Measurements from ENCODE around the gene CSMD2. TPM values are rescaled to one million over a fixed set of nuclear protein-coding genes. Genes with fewer than 3 reads are reported as not detected.

CSMD2 gene
- total and polyA plus RNA-seq, 2 of the 8 experiments (the other 6 are each of a cell fraction or from before 2014, with no cell fraction given) = 7.0 to 14.7 TPM

DNA sequence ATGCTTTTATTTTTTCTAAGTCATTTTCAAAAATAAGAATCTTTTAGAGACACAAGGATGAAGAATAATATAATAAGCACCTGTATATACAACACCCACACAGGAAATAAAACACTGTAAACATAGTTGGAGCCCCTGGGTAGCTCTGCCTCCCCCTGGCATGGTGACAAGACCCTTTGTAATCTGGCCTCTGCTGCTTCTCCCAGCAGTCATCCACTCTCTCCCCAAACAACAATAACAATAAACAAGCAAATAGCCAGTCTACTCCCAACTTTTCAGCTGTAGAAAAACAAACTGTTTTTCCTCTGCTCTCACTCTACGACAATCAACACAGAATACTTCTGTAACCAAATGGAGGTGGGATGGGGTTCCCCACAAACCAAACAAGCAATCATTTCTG is 110.1 kb downstream of the CSMD2 start:
- H4K5ac ChIP-seq (ENCODE audit: insufficient read length, low read depth, low read length) = no peak overlapping the region
- no peak overlapping the region for H2BK12ac ChIP-seq (ENCODE audit: low read depth, low read length)
- peaks cover 8 to 14% of the 10 kb centered on the region in 2 experiments for H4K20me1 ChIP-seq (replicated peaks in 1 of 2; ENCODE audit: control insufficient read depth in 1 of 2, insufficient read depth in 2 of 2, low read length in 2 of 2)
- no peak overlapping the region for H4K91ac ChIP-seq (replicated peaks; ENCODE audit: insufficient read length, low read length)
- no peak overlapping the region for H2BK5ac ChIP-seq (ENCODE audit: low read depth, low read length)
- H3K23me2 ChIP-seq (ENCODE audit: low read depth, low read length) = no peaks in the 10 kb centered on the region
- H3K27me3 ChIP-seq (replicated peaks in 1 of 4; ENCODE audit: control insufficient read depth in 3 of 4, extremely low read depth in 1 of 4, insufficient read depth in 3 of 4, low read length in 3 of 4) = no peaks in the 10 kb centered on the region
- no peak overlapping the region for H2BK15ac ChIP-seq (ENCODE audit: low read length)
- peaks cover 12% of the 10 kb centered on the region for H3K79me1 ChIP-seq (ENCODE audit: low read depth, low read length)
- no peak overlapping the region for H2AK5ac ChIP-seq (ENCODE audit: low read depth, low read length)
- no peak overlapping the region for H3K56ac ChIP-seq (replicated peaks; ENCODE audit: insufficient read length, low read depth, low read length)
- H3K27ac ChIP-seq (ENCODE audit: low read depth, low read length) = no peak overlapping the region
- no peak for FAIRE-seq
- H3K14ac ChIP-seq (ENCODE audit: insufficient read length) = no peak overlapping the region
- H2BK20ac ChIP-seq (ENCODE audit: low read length) = no peak overlapping the region
- H2AFZ ChIP-seq (ENCODE audit: low read length) = no peak overlapping the region
- 86% methylated on average over 1 of the region's 1 CpG; no CpG with 5 or more reads in 1 of the 2 experiments for WGBS, 2 experiments (ENCODE audit: extremely low coverage in 1 of 2, insufficient coverage in 1 of 2, insufficient read length in 1 of 2, insufficient replicate concordance in 2 of 2, low coverage in 1 of 2, low lambda C conversion rate in 2 of 2, missing lambda C conversion rate in 1 of 2)
- H3K9me3 ChIP-seq (ENCODE audit: insufficient read depth in 2 of 2, low read depth in 1 of 2, low read length in 1 of 2) = peaks cover 8 to 11% of the 10 kb centered on the region in 2 experiments
- H3K18ac ChIP-seq (ENCODE audit: extremely low read depth, low read length) = no peak overlapping the region
- ChIA-PET CTCF (ENCODE audit: partially characterized antibody) (interaction anchor here (1.2 to 1.5 kb wide), 2 partner anchors 13 to 52 kb away, joined by 3 to 4 read pairs; no protein-coding TSS in a partner anchor), POLR2A (ENCODE audit: partially characterized antibody) (no interaction called here)
- H3K9ac ChIP-seq (replicated peaks in 1 of 4; ENCODE audit: extremely low read depth in 1 of 4, low read depth in 3 of 4, low read length in 3 of 4) = no peak overlapping the region
- H3K4me2 ChIP-seq (ENCODE audit: insufficient read depth in 1 of 2, low read depth in 2 of 2, low read length in 2 of 2) = no peak overlapping the region
- no peak overlapping the region for H4K8ac ChIP-seq (ENCODE audit: extremely low read depth, insufficient read depth, low read length)
- H3K36me3 ChIP-seq (ENCODE audit: control insufficient read depth in 2 of 4, insufficient read depth in 4 of 4, low read length in 3 of 4) = peaks cover 0 to 10% (median 0%) of the 10 kb centered on the region in 4 experiments; a peak in 2 of 8 replicates
- H3K4me1 ChIP-seq (replicated peaks in 1 of 4; ENCODE audit: control insufficient read depth in 3 of 4, insufficient read depth in 4 of 4, low read length in 3 of 4) = peaks cover 4 to 10% (median 6%) of the 10 kb centered on the region in 4 experiments; a peak in 6 of 7 replicates
- TF ChIP-seq RFX5 (IDR thresholded peaks at IDR 0.05; ENCODE audit: borderline replicate concordance, low read depth, low read length) = no peak
- no peak for TF ChIP-seq FOSL1 (IDR thresholded peaks at IDR 0.05; ENCODE audit: insufficient read depth, low read depth, low read length)
- TF ChIP-seq EGR1 (IDR thresholded peaks at IDR 0.05; ENCODE audit: borderline replicate concordance, low read depth, low read length) = no peak
- TF ChIP-seq PHF8 (conservative IDR thresholded peaks at IDR 0.05; ENCODE audit: low read depth, low read length) = no peak
- no peak for TF ChIP-seq JUN (IDR thresholded peaks at IDR 0.05; ENCODE audit: low read depth, low read length)
- no peak overlapping the region for H3K23ac ChIP-seq (ENCODE audit: insufficient read length)
- peaks cover 0 to 13% of the 10 kb centered on the region in 2 experiments; a peak in 2 of 4 replicates for H3K79me2 ChIP-seq (ENCODE audit: control insufficient read depth in 1 of 2, insufficient read depth in 2 of 2, low read length in 2 of 2)
- H3K4ac ChIP-seq (replicated peaks; ENCODE audit: insufficient read length, low read depth, low read length) = no peak overlapping the region
- H3K4me3 ChIP-seq (ENCODE audit: extremely low read depth in 1 of 4, insufficient read depth in 2 of 4, low read depth in 3 of 4, low read length in 4 of 4) = no peak overlapping the region
- no peak for DNase-seq (ENCODE audit: low read depth in 1 of 2, low spot score in 2 of 2)
- no peak overlapping the region for H2BK120ac ChIP-seq (replicated peaks; ENCODE audit: low read depth, low read length)
